ENCODE measurements around the gene SGK2.
A peak's percentile ranks its signal among the peaks of the same experiment; 100 is the strongest.

The SGK2 gene

DNA sequence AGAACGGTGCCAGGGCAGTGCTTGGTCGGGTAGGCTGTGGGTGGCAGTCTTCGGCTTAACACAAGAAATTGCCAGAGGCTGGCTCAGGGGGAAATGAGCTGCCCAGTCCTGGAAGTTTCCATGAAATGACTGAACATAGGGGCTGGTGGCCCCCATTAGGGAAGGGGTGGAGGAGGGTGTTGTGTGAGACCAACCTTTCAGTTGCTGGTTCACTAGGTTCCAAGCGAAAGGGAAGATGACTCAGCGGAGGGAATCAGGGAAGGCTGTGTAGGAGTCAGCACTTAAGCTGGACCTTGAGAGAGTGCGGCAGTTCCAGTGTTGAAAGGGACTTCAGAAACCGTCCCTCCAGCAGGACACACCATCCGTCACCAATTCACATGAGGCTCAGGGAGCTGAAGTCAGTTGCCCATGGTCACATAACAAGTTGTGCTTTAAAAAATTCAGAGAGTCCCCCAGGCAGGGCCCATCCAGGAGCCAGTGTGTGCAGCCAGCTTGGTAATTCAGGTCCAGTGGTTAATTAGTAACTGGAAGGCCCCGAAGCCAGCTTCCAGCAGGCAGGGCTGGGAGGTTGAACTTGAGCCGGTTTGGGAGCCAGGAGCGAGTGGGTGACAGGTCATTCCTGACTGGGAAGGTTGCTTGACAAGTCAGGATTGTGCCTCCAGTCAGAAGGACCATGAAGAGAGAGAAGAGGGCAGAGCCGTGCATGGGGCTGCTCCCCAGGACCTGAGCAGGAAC is at the start of gene SGK2:
Gene SGK2, plus strand, starts transcription at position 616 of the 735 bp plus-strand sequence. CDS start 7,469 bp downstream, outside the sequence.
- no peak for DNase-seq

DNA sequence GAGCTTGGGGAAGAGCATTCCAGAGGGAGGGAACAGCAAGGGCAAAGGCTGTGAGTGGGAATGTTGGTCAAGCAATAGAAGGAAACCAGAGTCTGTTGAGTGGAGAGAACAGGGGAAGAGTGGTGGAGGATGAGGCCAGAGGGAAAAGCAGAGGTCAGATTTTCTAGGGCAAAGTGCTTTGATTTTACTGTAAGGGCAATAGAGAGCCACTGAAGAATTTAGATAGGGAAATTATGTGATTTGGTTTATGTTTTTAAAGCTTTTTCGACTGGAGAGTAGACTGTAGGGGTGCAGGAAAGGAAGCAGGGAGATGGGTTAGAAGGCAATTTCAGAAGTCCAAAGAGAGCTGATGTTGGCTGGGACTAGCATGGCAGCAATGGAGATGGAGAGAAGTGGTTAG is 46.9 kb upstream of the SGK2 start:
- no peak for DNase-seq

DNA sequence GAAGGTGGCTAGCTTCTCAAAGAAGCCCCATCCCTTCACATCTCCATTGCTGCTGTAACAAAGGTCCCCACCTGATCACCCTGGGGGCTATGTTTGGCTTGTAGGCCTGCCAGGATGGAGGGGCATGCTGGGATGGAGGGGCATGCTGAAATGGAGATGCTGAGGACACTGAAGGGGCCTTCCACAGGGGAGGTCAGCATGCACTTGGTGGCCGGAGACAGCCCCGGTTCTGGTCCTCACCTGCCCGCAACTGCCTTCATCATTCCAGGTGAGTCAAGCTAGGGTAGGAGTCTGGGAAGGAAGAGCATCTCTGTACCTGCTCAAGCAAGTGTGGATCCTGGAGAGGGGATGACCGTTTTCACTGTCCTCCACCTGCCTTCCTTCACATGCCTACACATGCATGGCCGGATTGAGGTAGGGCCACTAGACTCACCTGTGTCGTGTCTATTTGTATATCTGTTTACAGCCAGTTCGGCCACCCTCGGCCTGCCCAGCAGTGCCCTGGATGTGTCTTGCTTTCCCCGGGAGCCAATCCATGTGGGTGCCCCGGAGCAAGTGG is 45.4 kb upstream of the SGK2 start:
- no peak for DNase-seq

DNA sequence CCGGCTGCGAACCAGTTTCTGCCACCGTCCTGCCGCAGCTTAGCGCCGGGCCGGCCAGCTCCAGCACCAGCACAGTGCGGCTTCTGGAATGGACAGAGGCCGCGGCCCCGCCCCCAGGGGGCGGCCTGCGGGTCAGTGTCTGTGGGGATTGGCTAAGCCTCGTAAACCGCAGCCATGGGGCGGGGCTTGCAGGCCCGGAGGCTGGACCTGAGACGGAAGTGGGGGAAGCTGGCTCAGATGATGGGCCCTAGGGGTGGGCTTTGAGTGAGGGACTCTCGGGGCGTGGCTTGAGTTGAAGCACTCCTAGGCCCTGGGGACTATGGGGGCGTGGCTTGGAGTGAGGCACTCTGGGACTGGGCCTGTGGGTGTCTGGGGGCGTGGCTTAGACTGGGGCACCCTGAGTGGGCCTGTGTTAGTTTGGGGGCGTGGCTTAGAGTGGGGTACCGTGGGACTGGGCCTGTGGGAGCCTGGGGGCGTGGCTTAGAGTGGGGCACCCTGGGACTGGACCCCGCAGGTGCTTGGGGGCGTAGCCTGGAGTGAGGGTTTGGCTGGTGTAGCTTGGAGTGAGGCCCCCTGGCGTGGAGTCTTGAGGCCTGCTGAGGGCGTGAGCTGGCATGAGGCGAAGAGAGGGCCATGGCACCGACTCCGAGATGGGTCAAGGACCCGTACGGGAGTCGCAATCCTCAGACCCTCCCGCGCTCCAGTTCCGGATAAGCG is 44.7 kb upstream of the SGK2 start:
- peak; percentile 99 for DNase-seq

DNA sequence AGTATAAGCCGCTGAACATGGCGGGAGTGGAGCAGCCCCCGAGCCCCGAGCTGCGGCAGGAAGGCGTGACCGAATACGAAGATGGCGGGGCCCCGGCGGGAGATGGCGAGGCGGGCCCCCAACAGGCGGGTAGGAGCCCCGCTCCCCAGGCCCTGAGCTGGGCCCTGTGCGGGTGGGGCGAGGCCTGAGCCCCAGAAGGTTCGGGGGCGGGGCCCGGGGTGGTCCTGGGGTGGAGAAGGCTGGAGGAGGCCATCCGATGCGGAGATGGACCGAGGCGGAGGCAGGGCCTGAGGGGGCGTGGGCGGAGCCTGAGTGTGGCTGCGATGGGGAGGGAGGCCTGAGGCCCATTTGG is 44.2 kb upstream of the SGK2 start:
- peak; percentile 57 for DNase-seq

DNA sequence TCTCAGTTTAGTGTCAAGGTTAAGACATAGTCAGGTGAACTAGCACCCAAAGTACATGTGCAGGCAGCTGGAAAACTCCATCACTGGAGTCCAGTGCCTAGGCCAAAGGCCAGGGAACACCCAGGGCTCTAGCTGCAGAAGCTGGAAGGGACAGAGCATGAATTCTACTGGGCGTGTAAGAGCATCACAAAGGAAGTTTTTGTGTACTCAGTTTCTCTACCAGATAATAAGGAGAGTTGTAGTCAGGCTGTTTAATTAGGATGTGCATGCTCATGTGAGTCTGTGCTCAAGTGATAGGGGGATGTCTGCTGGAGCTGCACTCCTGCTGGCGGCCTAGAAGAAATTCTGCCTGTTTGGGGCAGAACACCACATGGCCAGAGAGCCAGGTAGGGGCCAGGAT is 43.2 kb upstream of the SGK2 start:
- DNase-seq, result no peak

DNA sequence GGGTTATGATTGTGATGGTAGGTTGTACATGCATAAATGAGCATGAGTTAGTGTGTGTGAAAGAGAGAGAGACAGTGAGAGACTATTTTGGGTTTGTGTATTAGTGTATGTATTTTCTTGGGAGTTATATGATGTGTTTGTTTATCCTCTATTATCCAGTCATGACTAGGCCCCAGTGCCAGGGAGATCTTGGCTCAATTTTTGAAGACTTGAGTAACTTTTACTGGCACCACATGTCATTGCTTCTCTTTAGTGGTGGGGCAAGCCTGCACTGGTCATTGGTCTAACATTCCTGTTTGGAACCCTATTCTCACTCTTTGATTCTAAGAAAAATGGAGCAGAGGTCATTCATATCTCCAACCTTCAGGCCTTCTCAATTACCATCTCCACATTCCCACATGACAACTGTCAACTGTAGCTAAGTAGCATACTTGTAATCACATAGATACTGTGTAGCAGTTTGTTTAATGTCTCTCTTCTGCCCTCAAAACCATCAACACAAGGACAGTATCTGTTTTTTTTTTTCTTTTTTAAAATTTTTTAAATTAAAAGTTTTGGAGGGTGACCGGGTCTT is 42.5 kb upstream of the SGK2 start:
- DNase-seq, result no peak

DNA sequence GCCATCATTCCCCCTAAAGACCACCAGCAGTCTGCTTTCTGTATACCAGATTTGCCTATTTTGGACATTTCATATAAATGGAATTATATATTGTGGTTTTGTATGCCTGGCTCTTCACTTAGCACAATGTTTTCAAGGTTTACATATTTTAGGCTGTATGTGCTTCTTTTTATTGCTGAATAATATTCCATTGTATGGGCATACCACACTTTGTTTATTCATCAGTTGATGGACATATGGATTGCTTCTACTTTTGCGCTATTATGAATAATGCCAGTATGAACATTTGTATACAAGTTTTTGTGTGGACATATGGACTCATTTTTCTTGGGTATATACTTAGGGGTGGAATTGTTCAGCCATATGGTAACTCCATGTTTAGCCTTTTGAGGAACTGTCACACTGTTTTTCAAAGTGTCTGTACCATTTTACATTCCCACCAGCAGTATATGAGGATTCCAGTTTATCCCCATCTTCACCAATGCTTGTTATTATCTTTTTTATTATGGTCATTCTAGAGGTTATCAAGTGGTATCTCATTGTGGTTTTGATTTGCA is 38.7 kb upstream of the SGK2 start:
- no peak for DNase-seq

DNA sequence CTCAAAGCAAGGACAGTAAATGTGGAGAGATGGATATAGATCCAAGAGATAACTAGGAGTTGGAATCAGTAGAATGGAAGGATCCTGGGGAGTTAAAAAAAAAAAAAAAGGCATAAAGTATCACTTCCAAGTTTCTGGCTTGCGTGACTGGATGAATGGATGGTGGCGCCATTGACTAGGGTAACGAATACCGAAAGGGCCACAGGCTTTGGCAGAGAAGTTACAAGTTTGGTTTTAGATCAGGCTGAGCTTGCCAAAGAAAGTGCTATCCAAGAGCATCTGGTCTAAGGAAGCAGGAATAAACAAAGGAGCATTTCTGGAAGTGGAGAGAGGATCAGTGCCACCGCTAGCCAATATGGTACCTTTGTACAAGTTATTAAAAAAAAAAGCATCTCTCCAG is 33.8 kb upstream of the SGK2 start:
- DNase-seq, result no peak

DNA sequence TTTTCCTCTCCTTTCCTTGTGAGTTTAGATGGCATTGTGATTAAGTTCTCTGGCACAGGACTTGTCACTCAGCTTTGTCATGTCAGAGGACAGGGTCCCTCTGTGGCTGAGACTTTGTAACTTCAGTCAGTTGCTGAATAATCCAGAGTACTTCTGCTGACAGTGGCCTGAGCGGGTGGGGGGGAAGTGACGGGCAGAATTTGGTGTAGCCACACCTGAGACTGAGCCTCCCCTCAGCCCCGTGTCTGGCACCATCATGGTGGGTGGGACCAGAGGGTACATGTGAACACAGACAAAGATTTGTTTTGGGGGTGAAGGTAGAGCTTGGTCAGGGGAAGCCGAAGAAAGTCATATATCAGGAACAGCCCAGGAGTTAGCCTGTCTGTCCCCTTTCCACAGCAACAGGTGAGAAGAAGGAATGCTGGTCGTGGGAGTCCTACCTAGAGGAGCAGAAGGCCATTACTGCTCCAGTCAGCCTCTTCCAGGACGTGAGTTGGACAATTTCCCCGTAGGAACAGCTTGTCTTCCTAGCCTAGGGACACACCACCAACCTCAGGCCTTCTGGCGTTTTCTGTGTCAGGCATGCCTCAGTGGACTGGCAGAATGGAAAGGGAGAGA is 30.5 kb upstream of the SGK2 start:
- no peak for DNase-seq

DNA sequence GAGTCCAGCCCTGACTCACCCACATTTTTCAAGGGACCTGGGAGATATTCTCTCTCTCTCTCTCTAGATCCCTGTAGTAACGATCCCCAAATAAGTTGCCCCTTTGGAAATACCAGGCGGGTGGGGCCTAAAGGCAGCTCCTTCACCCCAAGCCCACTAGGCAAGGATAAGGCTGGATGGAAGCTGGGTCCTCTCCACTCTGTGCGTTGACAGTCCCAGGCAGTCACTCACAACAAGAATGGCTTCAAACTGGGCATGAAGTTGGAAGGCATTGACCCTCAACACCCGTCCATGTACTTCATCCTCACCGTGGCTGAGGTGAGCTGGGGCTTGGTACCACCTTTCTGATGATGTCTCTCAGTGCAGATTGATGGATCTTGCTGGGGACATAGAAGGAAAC is 29.8 kb upstream of the SGK2 start:
- no peak for DNase-seq

DNA sequence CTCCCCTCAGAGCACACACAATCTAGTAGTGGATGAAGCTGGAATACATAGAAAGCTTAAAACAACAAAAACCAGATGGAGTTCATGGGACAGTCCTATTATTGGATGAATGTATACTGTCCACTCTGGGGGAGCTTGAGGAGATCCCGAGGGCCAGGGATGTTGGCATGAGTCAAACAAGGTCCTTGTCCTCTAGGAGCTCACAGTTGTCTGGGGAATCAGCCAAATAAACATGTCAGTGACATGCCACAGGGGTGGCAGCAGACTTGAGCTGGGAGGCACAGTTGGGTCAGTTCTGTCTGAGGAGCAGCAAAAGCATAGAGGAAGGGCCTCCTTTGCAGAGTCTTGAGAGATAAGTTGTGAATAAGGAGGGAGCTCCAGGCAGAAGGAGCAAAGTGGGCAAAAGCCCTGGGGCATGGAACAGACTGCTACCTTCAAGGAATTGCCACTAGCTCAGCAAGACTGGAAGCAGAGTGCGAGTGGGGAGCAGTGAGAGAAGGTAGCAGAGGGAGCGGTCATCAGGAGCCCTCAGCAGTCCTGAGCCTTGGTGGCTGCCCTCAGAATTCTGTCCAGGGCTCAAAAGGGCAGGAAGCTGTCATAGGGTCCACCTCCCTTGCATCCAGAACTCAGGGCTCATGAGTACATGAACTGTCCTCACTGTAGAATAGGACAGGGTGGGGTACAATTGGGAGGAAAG is 29.2 kb upstream of the SGK2 start:
- DNase-seq, result no peak

DNA sequence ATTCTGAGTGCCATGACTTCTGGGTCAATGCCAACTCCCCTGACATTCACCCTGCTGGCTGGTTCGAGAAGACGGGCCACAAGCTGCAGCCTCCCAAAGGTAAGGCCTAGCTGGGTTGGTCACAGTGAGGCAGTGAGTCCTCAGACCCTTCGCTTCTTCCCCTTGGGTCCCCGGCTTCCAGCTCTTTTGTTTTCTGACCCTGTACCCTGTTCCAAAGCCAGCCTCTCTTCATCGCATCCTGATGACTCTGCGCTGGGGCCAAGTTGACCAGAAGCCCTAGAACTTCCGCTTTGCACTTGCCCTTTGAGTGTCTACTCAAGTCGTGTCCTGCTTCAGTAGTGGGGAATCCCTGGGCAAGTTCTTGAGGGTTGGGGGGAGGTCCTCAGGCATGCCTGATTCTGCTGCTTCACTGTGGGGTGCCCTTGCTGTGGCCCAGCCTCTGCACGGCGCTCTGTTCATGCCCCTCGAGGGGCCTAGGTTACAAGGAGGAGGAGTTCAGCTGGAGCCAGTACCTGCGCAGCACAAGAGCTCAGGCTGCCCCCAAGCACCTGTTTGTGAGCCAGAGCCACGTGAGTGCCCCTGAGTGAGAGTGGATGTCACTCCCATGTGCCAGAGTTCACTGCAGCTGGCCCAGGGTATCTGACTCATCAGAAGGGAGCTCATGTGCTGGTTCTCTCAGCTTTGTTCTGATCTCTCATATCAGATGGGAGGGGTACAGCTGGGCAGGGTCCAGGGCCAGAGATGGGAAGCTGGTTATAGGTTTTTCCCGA is 28.3 kb upstream of the SGK2 start:
- DNase-seq, result no peak

DNA sequence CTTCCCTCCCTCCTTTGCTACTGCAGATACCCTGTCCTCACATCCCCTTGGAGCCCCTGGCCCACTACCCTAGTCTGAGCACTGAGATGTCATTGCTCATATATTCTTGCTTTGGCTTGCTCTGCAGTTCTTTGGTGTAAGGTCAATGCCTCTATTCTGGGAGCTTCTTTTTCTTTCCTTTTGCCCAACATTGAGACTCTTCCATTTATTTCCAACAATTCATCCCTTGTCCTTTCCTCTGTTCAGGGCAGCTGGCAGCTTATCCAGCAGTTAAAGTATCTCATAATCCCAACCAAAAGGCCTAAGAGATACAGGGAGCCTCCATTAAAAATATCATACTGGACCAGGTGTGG is 27.8 kb upstream of the SGK2 start:
- no peak for DNase-seq

DNA sequence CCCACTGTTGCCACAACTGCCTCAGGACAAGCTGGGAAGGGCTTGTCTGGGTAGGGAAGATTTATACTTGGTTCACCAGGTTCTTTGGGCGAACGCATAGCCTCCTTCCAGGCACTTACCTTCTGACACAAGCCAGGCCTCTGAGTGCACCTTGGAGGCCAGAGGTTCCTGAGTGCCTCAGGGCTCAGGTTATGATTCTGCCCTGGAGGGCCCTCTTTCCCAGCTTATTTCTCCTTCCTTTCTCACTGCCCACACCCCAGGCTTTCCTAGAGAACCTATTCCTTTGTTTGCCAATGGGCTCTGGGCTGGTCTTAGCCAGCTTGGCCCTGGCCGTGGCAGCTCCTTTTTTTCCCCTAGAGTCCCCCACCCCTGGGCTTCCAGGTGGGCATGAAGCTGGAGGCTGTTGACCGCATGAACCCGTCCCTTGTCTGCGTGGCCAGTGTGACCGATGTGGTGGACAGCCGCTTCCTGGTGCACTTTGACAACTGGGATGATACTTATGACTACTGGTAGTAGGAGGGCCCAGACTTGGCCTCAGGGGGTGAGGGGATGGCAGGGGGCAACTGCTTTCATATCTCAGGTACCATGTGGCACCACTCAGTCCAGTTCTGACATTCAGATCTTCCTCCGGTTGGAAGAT is 26.3 kb upstream of the SGK2 start:
- DNase-seq, result no peak

DNA sequence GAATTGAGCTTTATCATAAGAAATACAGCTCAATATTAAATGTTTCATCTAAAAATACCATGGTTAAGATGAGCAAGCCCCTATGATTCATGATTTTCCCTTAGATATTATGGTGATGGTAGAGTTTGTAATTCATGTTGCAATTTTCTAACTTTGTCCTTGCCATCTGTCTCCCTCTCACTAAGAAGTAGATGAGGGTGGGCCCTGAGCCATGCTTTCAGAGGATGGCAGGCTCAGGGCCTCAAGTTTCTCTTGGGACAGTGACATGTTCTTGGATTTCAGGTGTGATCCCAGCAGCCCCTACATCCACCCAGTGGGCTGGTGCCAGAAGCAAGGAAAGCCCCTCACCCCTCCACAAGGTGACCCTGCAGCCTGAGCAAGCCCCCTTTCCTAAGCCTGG is 25.8 kb upstream of the SGK2 start:
- no peak for DNase-seq

DNA sequence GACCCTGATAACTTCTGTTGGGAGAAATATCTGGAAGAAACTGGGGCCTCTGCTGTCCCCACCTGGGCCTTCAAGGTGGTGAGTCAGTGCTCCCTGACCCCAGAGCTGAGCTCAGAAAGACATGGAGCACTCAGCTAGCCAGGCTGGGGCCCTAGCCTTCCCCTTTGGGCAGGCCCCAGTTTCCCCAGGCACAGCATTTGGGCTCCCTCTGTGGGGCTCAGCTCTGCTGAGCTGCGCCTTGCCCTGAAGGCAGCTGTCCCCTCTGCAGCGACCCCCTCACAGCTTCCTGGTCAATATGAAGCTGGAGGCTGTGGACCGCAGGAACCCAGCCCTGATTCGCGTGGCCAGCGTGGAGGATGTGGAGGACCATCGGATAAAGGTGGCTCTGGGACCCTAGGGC is 24.8 kb upstream of the SGK2 start:
- DNase-seq, result no peak

DNA sequence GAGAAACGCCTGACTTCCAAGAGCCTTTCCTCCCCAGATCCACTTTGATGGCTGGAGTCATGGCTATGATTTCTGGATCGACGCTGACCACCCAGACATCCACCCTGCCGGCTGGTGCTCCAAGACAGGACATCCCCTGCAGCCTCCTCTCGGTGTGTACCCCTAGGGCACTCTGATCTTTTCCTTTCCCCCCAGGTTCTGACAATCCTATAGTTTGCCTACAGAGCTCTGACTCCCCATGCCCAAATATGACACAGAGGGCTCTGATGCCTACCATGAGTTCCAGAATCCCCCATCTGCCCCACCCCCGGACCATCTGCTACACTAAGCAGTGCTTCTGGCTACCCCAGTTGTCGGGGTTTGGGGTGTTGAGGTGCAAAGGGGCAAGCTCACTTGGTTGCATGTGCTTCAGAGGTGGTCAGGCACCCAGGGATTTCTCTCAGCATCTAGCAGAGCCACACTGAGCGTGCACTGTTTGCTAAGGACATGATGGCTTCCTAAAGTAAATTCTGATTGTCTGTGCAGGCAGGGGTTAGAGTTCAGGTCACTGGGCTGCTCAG is 24.0 kb upstream of the SGK2 start:
- DNase-seq, result no peak

DNA sequence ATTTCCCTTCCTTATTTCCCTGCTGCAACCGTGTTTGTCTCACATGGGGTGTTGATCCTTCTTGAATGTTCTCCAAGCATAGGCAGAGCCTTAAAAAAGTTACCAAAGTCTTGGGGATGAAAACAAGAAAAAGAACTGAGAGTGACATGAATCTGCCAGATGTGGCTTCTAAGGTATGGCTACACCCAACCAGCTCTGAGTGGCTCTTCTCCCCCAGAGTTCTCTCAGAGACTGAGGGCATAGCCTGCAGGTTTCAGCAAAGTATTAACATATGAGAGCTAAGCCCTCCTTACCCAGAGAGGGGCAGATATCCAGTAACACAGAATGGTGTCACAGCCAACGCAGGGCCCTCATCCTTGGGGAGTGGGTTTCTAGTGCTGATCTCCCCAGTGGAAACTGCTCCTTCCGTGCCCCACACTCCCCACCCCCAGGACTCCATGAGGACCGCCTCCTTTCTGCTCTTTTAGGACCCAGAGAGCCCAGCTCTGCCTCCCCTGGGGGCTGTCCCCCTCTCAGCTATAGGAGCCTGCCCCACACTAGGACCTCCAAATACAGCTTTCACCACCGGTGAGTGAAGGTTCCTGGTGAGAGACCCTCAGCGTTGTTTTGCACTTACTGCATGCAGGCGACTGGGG is 23.3 kb upstream of the SGK2 start:
- no peak for DNase-seq

DNA sequence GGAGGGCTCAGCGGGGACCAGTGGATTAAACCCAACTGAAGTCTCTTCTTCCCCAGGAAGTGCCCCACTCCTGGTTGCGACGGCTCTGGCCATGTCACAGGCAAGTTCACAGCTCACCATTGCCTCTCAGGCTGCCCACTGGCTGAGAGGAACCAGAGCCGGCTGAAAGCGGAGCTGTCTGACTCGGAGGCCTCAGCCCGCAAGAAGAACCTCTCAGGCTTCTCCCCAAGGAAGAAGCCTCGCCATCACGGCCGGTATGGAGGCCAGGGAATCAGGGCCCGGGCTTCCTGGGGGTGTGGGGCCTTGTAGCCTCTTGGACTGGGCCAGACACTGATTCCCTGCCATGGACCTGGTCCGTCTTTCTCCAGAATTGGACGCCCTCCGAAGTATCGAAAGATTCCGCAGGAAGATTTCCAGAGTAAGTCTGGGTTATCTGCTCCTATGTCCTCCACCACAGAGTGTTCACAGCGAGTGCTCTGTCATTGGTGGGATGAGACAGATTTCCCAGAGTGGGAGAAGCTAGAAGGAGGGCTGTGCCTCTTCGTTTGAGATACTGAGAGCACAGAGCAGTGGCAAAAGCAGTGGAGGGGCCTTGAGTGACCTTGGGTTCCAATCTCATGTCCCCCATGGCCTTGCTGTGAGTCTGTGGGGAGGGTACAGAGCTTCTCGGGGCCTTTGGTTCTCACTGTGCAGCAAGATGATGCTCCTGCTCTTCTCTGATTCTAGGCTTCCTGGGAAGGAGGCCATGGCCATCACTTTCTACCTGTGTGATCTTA is 22.6 kb upstream of the SGK2 start:
- DNase-seq, result no peak
